ENCODE data around the gene RRP8.

DNA sequence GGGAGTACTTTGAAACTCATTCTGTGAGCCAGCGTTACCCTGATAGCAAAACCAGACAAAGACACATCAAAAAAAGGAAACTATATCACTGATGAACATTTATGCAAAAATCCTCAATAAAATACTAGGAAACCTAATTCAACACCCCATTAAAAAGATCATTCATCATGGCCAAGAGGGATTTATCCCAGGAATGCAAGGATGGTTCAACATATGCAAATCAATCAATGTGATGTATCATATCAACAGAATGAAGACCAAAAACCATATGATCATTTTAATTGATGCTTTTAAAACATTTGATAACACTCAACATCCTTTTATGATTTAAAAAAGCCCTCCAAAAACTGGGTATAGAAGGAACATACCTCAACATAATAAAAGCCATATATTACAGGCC, 19.8 kb downstream of the RRP8 start:
- TF ChIP-seq POLR2A (IDR thresholded peaks at IDR 0.05) = no peak
- TF ChIP-seq, protein P1, sequence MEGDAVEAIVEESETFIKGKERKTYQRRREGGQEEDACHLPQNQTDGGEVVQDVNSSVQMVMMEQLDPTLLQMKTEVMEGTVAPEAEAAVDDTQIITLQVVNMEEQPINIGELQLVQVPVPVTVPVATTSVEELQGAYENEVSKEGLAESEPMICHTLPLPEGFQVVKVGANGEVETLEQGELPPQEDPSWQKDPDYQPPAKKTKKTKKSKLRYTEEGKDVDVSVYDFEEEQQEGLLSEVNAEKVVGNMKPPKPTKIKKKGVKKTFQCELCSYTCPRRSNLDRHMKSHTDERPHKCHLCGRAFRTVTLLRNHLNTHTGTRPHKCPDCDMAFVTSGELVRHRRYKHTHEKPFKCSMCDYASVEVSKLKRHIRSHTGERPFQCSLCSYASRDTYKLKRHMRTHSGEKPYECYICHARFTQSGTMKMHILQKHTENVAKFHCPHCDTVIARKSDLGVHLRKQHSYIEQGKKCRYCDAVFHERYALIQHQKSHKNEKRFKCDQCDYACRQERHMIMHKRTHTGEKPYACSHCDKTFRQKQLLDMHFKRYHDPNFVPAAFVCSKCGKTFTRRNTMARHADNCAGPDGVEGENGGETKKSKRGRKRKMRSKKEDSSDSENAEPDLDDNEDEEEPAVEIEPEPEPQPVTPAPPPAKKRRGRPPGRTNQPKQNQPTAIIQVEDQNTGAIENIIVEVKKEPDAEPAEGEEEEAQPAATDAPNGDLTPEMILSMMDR (IDR thresholded peaks at IDR 0.05) = no peak
